ENCODE data around the gene PCCA. TPM values are rescaled to one million over a fixed set of nuclear protein-coding genes. Genes with fewer than 3 reads are reported as not detected.
A peak's percentile ranks its signal among the peaks of the same experiment; 100 is the strongest.

Gene PCCA
- total RNA-seq, 1 experiment from 2014 or later, result 16.1 TPM

GRCh38 chr13:100440751-100441425 is 352.0 kb downstream of the PCCA start:
- Histone ChIP-seq H3K27ac (no peak overlapping the region), H3K4me3 (no peak overlapping the region), H3K79me2 (ENCODE audit: low read depth) (no peaks in the 10 kb centered on the region), H3K36me3 (ENCODE audit: low read depth) (no peaks in the 10 kb centered on the region), H3F3A (ENCODE audit: insufficient read depth, low read depth) (peaks cover 17% of the 10 kb centered on the region), H3K4me1 (replicated peaks; ENCODE audit: insufficient read depth) (peaks cover 19% of the 10 kb centered on the region), H2AFZ (no peak overlapping the region), H4K20me1 (ENCODE audit: insufficient read depth) (no peaks in the 10 kb centered on the region), H3K27me3 (ENCODE audit: insufficient read depth, low read depth) (no peaks in the 10 kb centered on the region), H3K4me2 (no peak overlapping the region), H3K9me2 (ENCODE audit: insufficient read depth) (no peaks in the 10 kb centered on the region), H3K9me3 (ENCODE audit: insufficient read depth, low read depth) (no peaks in the 10 kb centered on the region)
- TF ChIP-seq EZH2 (IDR thresholded peaks at IDR 0.05; ENCODE audit: low read depth) (no peak), CTCF (conservative IDR thresholded peaks at IDR 0.05) (no peak)
- BruUV-seq (replicated peaks), result no TSS peak
- intact Hi-C loops (cut with micrococcal nuclease; ENCODE audit: unreplicated experiment), result no loop called here
- DNase-seq, result peak in 1 of 2 experiments; percentile 45
- POLR2A ChIA-PET (ENCODE audit: unreplicated experiment), result interaction anchor here (0.6 kb wide), 1 partner anchor 49 kb away, joined by 11 read pairs; no protein-coding TSS in a partner anchor
- CTCF ChIA-PET, result no interaction called here

GRCh38 chr13:100442095-100442832 is 353.4 kb downstream of the PCCA start:
- CTCF ChIA-PET, result no interaction called here
- Histone ChIP-seq H3K36me3 (ENCODE audit: low read depth) (no peaks in the 10 kb centered on the region), H3K9me3 (ENCODE audit: insufficient read depth, low read depth) (no peaks in the 10 kb centered on the region), H3K4me1 (replicated peaks; ENCODE audit: insufficient read depth) (peaks cover 19% of the 10 kb centered on the region), H3K4me3 (no peak overlapping the region), H2AFZ (no peak overlapping the region), H3K79me2 (ENCODE audit: low read depth) (no peaks in the 10 kb centered on the region), H3K9me2 (ENCODE audit: insufficient read depth) (no peaks in the 10 kb centered on the region), H3K4me2 (no peak overlapping the region), H3F3A (ENCODE audit: insufficient read depth, low read depth) (peaks cover 17% of the 10 kb centered on the region), H4K20me1 (ENCODE audit: insufficient read depth) (no peaks in the 10 kb centered on the region), H3K27me3 (ENCODE audit: insufficient read depth, low read depth) (no peaks in the 10 kb centered on the region), H3K27ac (no peak overlapping the region)
- POLR2A ChIA-PET (ENCODE audit: unreplicated experiment), result no interaction called here
- intact Hi-C loops (cut with micrococcal nuclease; ENCODE audit: unreplicated experiment), result no loop called here
- TF ChIP-seq EZH2 (IDR thresholded peaks at IDR 0.05; ENCODE audit: low read depth) (no peak), CTCF (conservative IDR thresholded peaks at IDR 0.05) (no peak)
- DNase-seq, result no peak
- no TSS peak for BruUV-seq (replicated peaks)

GRCh38 chr13:100443278-100443997 is 354.5 kb downstream of the PCCA start:
- Histone ChIP-seq H3K4me1 (replicated peaks; ENCODE audit: insufficient read depth) (peaks cover 19% of the 10 kb centered on the region), H3K9me3 (ENCODE audit: insufficient read depth, low read depth) (no peaks in the 10 kb centered on the region), H4K20me1 (ENCODE audit: insufficient read depth) (no peaks in the 10 kb centered on the region), H3F3A (ENCODE audit: insufficient read depth, low read depth) (peaks cover 17% of the 10 kb centered on the region), H3K27ac (peak overlapping the region; percentile 61), H3K79me2 (ENCODE audit: low read depth) (no peaks in the 10 kb centered on the region), H3K36me3 (ENCODE audit: low read depth) (no peaks in the 10 kb centered on the region), H3K9me2 (ENCODE audit: insufficient read depth) (no peaks in the 10 kb centered on the region), H3K4me3 (no peak overlapping the region), H3K27me3 (ENCODE audit: insufficient read depth, low read depth) (no peaks in the 10 kb centered on the region), H2AFZ (no peak overlapping the region), H3K4me2 (peak overlapping the region; percentile 41)
- POLR2A ChIA-PET (ENCODE audit: unreplicated experiment), result interaction anchor here (0.5 kb wide), 1 partner anchor 45 kb away, joined by 7 read pairs; no protein-coding TSS in a partner anchor
- no TSS peak for BruUV-seq (replicated peaks)
- TF ChIP-seq CTCF (conservative IDR thresholded peaks at IDR 0.05), result no peak
- no peak for TF ChIP-seq EZH2 (IDR thresholded peaks at IDR 0.05; ENCODE audit: low read depth)
- intact Hi-C loops (cut with micrococcal nuclease; ENCODE audit: unreplicated experiment), result no loop called here
- CTCF ChIA-PET, result no interaction called here
- peak in 1 of 2 experiments; percentile 44 for DNase-seq

All from PC-9 (cell line).